GM21619 (cell line): ENCODE results near the gene HHATL.

ENCODE experiments used
- ATAC-seq: cut with Tn5 transposase; IDR thresholded peaks from one replicate; pipeline ENCODE4 v1.9.1; 2021; ENCODE audit not compliant: unreplicated experiment

The HHATL gene

DNA sequence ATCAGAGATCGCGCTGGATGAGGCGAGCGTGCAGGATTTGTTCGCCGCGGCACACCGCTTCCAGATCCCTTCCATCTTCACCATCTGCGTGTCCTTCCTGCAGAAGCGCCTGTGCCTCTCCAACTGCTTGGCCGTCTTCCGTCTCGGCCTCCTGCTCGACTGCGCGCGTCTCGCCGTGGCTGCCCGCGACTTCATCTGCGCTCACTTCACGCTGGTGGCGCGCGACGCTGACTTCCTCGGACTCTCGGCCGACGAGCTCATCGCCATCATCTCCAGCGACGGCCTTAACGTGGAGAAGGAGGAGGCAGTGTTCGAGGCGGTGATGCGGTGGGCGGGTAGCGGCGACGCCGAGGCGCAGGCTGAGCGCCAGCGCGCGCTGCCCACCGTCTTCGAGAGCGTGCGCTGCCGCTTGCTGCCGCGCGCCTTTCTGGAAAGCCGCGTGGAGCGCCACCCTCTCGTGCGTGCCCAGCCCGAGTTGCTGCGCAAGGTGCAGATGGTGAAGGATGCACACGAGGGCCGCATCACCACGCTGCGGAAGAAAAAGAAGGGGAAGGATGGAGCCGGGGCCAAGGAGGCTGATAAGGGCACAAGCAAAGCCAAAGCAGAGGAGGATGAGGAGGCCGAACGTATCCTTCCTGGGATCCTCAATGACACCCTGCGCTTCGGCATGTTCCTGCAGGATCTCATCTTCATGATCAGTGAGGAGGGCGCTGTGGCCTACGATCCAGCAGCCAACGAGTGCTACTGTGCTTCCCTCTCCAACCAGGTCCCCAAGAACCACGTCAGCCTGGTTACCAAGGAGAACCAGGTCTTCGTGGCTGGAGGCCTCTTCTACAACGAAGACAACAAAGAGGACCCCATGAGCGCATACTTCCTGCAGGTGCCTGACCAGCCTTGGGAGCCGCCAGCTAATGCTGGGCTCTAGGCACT lies 16.4 kb downstream of the HHATL start:
- ATAC-seq: no peak

- ATAC-seq: no peak
Observed at GRCh38 chr3:42685363-42685881, 17.2 kb downstream of the HHATL start, which contains the start of gene KLHL40. TSS of gene KLHL40 (plus strand) at chr3:42685537. CDS start at chr3:42685619, 82 bp downstream.

DNA sequence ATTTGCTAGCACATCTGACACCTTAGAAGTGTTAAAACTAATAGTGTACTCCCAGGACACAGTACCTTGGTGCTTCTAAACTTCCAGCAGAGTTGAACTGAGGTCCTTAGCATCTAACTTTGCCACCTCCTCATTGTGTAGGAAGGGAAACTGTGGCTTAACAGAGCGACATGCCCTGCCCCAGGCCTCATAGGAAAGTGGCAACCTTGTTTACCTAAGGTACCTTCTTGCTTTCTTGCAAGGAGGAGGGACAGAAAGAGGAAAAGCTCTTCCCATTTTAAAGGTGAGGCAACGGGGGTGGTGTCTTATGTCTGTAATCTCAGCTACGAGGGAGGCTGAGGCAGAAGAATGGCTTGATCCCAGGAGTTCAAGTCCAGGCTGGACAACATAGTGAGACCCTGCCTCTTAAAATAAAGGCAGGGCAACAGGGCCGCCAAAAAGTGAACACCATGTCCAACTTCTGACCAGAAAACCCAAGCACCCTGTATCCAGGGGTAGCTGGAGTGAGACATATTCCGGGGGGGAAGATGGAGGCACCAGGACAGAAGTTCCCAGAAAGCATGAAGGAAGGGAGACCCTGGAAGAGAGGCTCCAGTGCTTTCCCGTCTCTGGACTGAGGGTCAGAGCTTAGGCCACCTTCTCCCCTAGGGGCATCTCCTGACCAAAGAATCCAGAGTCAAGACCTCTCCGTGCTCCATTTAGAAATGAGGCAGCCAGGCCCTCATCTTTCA lies 17.8 kb downstream of the HHATL start:
- ATAC-seq: no peak

DNA sequence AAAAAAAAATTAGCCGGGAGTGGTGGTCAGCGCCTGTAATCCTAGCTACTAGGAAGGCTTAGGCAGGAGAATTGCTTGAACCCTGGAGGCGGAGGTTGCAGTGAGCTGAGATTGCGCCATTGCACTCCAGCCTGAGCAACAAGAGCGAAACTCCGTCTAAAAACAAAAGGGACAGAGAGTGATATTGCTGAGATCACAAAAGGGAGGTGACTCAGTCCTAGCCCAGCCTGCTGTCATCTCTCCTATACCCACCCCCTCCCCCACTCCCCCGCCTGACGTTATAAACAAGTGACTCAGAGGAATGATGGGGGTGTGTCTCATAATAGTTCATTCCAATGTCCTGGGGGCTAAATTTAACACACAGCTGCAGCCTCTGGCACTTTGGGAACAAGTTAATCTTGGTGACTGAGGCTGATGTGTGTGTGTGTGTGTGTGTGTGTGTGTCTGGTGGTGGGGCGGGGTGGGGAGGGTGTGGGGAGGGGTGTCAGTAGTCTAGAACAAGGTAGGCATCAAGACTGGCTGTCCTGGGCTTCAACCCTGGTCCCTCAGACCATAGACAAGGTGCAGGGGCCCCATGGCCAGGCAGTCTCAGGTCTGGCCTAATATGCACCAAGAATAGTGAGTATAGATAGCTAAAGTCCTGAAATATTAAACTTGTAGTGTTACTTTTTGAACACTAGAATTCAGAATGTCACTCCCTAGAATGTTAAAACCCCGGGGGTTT lies 18.6 kb downstream of the HHATL start:
- no peak for ATAC-seq

DNA sequence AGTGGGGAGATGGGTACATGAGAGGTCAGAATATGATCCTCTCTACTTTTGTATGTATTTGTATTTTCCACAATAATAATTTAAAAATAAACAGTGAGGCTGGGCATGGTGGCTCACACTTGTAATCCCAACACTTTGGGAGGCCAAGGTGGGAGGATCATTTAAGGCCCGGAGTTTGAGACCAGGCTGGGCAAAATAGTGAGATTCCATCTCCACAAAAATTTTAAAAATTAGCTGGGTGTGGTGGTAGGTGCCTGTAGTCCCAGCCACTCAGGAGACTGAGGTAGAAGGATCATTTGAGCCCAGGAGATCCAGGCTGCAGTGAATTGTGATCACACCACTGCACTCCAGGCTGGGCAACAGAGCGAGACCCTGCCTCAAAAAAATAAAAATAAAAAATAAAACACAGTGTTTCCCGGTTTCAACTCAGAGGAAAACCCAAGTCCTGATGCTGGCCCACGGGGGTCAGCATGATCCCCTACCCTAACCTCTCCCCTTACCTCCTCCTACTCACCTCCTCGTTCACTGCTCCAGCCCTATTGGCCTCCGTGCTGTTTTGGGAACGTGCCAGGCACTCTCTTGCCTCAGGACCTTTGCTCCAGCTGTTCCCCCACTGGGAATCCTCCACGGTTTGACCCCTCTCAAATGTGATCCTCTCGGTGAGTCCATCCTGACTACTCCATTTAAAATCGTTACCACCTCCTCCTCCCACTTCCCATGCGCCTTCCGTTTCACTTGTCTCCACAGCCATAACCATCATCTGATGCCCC lies 20.1 kb downstream of the HHATL start:
- ATAC-seq: no peak

DNA sequence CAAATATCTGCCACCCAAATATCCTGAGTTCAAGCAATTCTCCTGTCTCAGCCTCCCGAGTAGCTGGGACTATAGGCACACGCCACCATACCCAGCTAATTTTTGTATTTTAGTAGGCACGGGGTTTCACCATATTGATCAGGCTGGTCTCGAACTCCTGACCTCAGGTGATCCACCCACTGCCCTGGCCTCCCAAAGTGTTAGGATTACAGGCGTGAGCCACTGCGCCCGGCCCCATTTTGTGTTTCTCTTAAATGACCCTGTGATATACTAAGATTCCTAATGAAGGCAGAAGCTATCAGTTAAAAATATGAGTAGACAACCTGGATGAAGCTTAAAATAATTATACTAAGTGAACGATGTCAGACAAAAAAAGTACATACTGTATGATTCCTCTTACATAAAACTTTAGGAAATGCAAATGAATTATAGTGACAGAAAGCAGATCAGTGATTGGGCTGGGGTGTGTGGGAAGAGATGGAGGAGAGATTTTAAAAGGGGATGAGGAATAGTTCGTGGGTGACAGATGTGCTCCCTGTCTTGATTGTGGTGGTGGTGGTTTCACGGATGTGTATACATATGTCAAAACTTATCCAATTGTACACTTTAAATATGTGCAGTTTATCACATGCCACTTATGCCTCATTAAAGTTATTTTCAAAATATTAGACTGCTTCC lies 21.1 kb downstream of the HHATL start:
- ATAC-seq: no peak

GRCh38 chr3:42680806-42681205 lies 21.8 kb downstream of the HHATL start:
- no peak for ATAC-seq

- ATAC-seq: no peak
Observed at GRCh38 chr3:42680271-42680670, 22.3 kb downstream of the HHATL start.

DNA sequence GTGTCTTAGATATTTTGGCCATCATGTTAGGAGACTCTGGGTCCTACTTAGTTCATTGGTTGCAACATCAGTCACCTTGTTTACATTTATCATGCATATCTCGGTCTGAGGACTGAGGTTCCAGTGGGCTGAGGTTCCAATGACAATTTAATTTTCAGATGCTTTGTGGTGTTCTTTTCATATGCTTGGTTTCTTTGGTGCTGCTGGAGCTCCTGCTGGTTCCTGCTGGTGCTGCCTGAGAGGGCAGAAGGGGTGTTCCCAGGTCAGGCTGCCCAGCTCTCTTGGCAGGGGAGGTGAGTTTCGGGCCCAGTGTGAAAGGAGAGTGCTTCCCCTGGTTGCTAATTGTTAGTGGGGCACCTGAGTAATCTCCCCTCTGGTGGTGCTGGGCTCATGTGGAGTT lies 24.2 kb downstream of the HHATL start:
- no peak for ATAC-seq

GRCh38 chr3:42675909-42676308 lies 26.7 kb downstream of the HHATL start:
- ATAC-seq: no peak

DNA sequence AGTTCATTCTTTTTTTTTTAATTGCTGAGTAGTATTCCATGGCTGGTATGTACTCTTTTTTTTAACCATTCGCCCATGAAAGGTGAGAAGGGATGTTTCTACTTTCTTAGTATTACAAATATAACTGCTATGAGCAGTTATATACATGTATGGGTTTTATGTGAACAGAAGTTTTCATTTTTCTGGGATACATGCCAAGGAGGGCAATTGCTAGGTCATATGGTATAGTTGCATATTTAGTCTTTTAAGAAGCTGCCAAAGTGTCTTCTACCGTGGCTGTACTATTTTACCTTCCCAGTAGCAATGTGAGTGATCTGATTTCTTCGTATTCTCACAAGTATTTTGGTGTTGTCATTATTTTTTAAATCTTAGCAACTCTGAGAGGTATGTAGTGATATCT lies 28.5 kb downstream of the HHATL start:
- no peak for ATAC-seq

- ATAC-seq: no peak
Observed at GRCh38 chr3:42673082-42673481, 29.5 kb downstream of the HHATL start.

GRCh38 chr3:42672515-42672914 lies 30.1 kb downstream of the HHATL start:
- ATAC-seq: no peak

DNA sequence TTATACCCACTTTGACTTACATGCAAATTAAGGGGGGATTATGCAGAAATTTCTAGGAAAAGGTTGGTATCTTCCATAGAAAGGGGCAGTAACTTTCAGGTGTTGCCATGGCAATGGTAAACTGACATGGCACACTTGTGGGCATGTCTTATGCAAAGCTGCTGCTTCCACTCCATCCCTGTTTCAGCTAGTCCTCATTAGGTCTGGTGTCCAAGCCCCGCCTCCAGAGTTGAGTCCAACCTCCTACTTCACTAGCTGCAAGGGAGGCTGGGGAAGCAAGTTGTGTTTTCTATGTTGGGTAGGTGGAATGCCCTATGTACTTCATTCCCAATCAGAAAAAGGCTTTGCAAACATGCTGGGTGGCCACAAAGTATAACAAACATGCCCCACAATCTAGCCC lies 31.9 kb downstream of the HHATL start:
- no peak for ATAC-seq

- ATAC-seq: no peak
Observed at GRCh38 chr3:42670051-42670576, 32.5 kb downstream of the HHATL start.

- no peak for ATAC-seq
Observed at GRCh38 chr3:42668793-42669217, 33.8 kb downstream of the HHATL start.

DNA sequence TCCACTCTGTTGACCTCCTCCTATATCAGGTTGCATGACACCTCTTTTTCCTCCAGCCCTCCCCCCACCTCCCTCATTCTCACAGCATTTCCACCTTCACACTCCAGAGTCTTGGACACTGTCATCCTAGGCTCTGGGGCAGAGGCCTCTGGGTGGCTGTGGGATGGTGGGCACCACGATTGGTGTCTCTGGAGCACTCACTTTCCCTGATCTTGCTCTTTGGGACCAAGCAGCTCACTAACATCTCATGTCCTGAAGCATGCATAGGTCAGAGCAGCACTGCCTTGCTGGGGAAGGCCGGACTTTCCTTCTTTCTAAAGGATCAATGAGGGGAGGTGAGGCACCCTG lies 34.2 kb downstream of the HHATL start:
- no peak for ATAC-seq

DNA sequence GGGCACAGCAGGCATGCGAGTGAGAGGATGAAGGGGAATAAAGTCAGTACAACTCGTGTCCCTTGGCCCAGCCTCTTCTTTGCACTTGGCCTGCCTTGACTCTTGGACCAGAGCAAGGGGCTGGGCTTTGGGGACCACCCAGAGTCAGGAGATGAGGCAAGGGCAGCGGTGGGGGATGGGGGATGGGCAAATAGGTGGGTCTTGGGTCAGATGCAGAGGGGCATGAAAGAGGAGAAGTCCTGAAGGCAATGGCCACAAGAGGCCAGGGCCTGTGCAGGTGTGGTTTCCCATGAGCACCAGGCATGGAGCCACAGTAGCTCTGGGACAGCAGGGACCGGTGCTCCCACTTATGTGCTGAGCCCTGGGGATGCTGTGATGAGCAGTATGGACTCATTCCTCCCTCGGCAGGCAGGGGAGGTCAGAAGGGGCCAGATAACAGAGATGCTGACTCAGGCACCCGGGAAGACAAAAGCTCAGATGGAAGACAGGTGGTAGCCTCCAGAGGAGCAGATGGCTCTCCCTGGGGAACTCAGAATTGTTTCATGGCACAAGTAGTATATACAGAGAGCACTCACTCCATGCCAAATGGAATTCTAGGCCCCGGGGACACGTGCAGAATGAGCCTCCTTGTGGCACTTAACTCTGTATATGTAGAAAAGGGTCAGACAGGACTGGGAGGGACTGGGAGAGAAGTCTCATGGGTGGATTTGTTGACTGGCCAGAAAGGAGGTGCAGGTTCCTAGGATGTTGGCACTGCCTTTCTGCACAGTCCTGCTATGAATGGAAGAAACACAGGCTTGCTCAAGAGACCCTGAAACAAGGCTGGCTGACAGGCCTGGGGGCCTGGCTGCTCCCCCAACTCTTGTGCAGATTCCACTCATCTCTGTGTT lies 34.8 kb downstream of the HHATL start:
- ATAC-seq: no peak

- no peak for ATAC-seq
Observed at GRCh38 chr3:42667096-42667522, 35.5 kb downstream of the HHATL start.
